GM23338 (cell line): Measurements from ENCODE around the gene HIVEP2. TPM values are rescaled to one million over a fixed set of nuclear protein-coding genes. Genes with fewer than 3 reads are reported as not detected.

Source experiments
- ATAC-seq: fragments of 200-7000 bp; cut with Tn5 transposase; 3 replicates; pipeline ENCODE4 v1.9.1; 2020
- DNase-seq: peaks from one replicate; pipeline ENCODE4 v3.0.0-alpha.2; 2015; ENCODE audit warnings: low spot score
- H2AFZ ChIP-seq: fragments of 200-600 bp; sonication (generic); 2 replicates; pipeline ENCODE4 v1.8.0; 2016; ENCODE audit warnings: antibody characterized with exemption, mild to moderate bottlenecking, moderate library complexity
- H3F3A ChIP-seq: fragments of 200-600 bp; sonication (generic); replicated peaks from 2 replicates; pipeline ENCODE4 v1.8.0; 2017; ENCODE audit warnings: antibody characterized with exemption, mixed run types, low read depth
- H3K27ac ChIP-seq: fragments of 200-600 bp; sonication (generic); 2 replicates; pipeline ENCODE4 v1.6.1; 2016; ENCODE audit warnings: low read depth
- H3K27me3 ChIP-seq: fragments of 200-600 bp; sonication (generic); 2 replicates; pipeline ENCODE4 v1.8.0; 2016; ENCODE audit warnings: mild to moderate bottlenecking, mixed run types, moderate library complexity; ENCODE audit not compliant: insufficient read depth
- H3K36me3 ChIP-seq: fragments of 200-600 bp; sonication (generic); 2 replicates; pipeline ENCODE4 v1.8.0; 2016; ENCODE audit warnings: mild to moderate bottlenecking; ENCODE audit not compliant: insufficient read depth
- H3K4me1 ChIP-seq: fragments of 200-600 bp; sonication (generic); 2 replicates; pipeline ENCODE4 v1.8.0; 2016; ENCODE audit warnings: mild to moderate bottlenecking, moderate library complexity; ENCODE audit not compliant: insufficient read depth
- H3K4me2 ChIP-seq: fragments of 200-600 bp; sonication (generic); 2 replicates; pipeline ENCODE4 v1.7.1; 2017; ENCODE audit warnings: mixed run types
- H3K4me3 ChIP-seq: fragments of 200-600 bp; sonication (generic); 2 replicates; pipeline ENCODE4 v1.6.1; 2016; ENCODE audit warnings: mixed run types
- H3K79me2 ChIP-seq: fragments of 200-600 bp; sonication (generic); replicated peaks from 2 replicates; pipeline ENCODE4 v1.8.0; 2017; ENCODE audit warnings: mild to moderate bottlenecking; ENCODE audit not compliant: insufficient read depth
- H3K9me2 ChIP-seq: fragments of 200-600 bp; sonication (generic); 2 replicates; pipeline ENCODE4 v1.8.0; 2017; ENCODE audit not compliant: insufficient read depth
- H4K20me1 ChIP-seq: fragments of 200-600 bp; sonication (generic); replicated peaks from 2 replicates; pipeline ENCODE4 v1.8.0; 2017; ENCODE audit warnings: mild to moderate bottlenecking; ENCODE audit not compliant: insufficient read depth
- H3K27ac Mint-ChIP-seq: 2 replicates; pipeline ENCODE4 v1.8.0; 2020; ENCODE audit warnings: inconsistent platforms, mild to moderate bottlenecking, moderate library complexity, mixed read lengths
- H3K27me3 Mint-ChIP-seq: 3 replicates; pipeline ENCODE4 v1.8.0; 2022; ENCODE audit warnings: low read depth, mild to moderate bottlenecking, moderate library complexity, mixed read lengths, inconsistent platforms; ENCODE audit not compliant: insufficient read depth, poor library complexity
- H3K36me3 Mint-ChIP-seq: 3 replicates; pipeline ENCODE4 v1.8.0; 2021; ENCODE audit warnings: low read depth, mild to moderate bottlenecking, inconsistent platforms, moderate library complexity, mixed read lengths
- H3K4me1 Mint-ChIP-seq: 3 replicates; pipeline ENCODE4 v1.8.0; 2020; ENCODE audit warnings: mild to moderate bottlenecking, inconsistent platforms, mixed read lengths
- H3K4me3 Mint-ChIP-seq: 3 replicates; pipeline ENCODE4 v1.8.0; 2021; ENCODE audit warnings: moderate library complexity, mild to moderate bottlenecking, inconsistent platforms, mixed read lengths
- H3K9me3 Mint-ChIP-seq: 3 replicates; pipeline ENCODE4 v1.8.0; 2020; ENCODE audit warnings: moderate library complexity, mild to moderate bottlenecking, inconsistent platforms, mixed read lengths
- CREB1 ChIP-seq: fragments of 250-450 bp; sonication (Bioruptor Pico); IDR thresholded peaks from 2 replicates; pipeline ENCODE4 v1.5.0; 2020; ENCODE audit warnings: low read depth, mild to moderate bottlenecking, moderate library complexity
- EZH2 ChIP-seq: fragments of 200-600 bp; sonication (generic); IDR thresholded peaks from one replicate; pipeline ENCODE4 v1.8.0; 2017; ENCODE audit warnings: antibody characterized with exemption, mild to moderate bottlenecking, low read depth; ENCODE audit not compliant: unreplicated experiment
- EZH2phosphoT487 ChIP-seq: fragments of 200-600 bp; sonication (generic); IDR thresholded peaks from one replicate; pipeline ENCODE4 v1.8.1; 2018; ENCODE audit warnings: antibody characterized with exemption; ENCODE audit not compliant: unreplicated experiment
- JUNB ChIP-seq: IDR thresholded peaks from one replicate; pipeline ENCODE4 v1.6.1; 2016; ENCODE audit warnings: antibody characterized with exemption; ENCODE audit not compliant: unreplicated experiment
- NANOG ChIP-seq: IDR thresholded peaks from 2 replicates; pipeline ENCODE4 v1.6.1; 2016; ENCODE audit warnings: antibody characterized with exemption, borderline replicate concordance
- POLR2AphosphoS5 ChIP-seq: IDR thresholded peaks from 2 replicates; pipeline ENCODE4 v1.6.1; 2016; ENCODE audit warnings: antibody characterized with exemption, low read depth
- STAT1 ChIP-seq: IDR thresholded peaks from one replicate; pipeline ENCODE4 v1.6.1; 2016; ENCODE audit warnings: antibody characterized with exemption; ENCODE audit not compliant: unreplicated experiment
- polyA plus RNA-seq: library from polyadenylated mRNA; unstranded; fragments of >200 nt; fragmentation: Nextera tagmentation; extraction: Ambion mirVana; gene quantifications from 2 replicates; pipeline ENCODE4 v1.2.1, GENCODE V29; 2016
- total RNA-seq: library from RNA; depleted of rRNA; stranded (reverse); fragments of >200 nt; shearing (Covaris generic); gene quantifications from 2 replicates; pipeline ENCODE4 v1.2.3, GENCODE V29; 2014
- TF ChIP-seq, protein P1 (sequence below): fragments of 250-450 bp; sonication (Bioruptor Pico); IDR thresholded peaks from 2 replicates; pipeline ENCODE4 v1.5.0; 2020; ENCODE audit warnings: mild to moderate bottlenecking, moderate library complexity
- TF ChIP-seq, protein P2 (sequence below): IDR thresholded peaks from one replicate; pipeline ENCODE4 v1.6.1; 2018; ENCODE audit warnings: antibody characterized with exemption; ENCODE audit not compliant: unreplicated experiment
- TF ChIP-seq, protein P3 (sequence below), 2 experiments: fragments of 200-600 bp in 1 of 2; sonication (generic) in 1 of 2; conservative IDR thresholded peaks; 2 replicates each; pipeline versions ENCODE4 v1.5.1 to v1.6.1; 2016 to 2017; ENCODE audit warnings: antibody characterized with exemption in 2 of 2, low read depth in 2 of 2, mild to moderate bottlenecking in 2 of 2, moderate library complexity in 1 of 2

HIVEP2 gene
- total and polyA plus RNA-seq, 2 experiments from 2014 or later, result 1.5 to 7.4 TPM

DNA sequence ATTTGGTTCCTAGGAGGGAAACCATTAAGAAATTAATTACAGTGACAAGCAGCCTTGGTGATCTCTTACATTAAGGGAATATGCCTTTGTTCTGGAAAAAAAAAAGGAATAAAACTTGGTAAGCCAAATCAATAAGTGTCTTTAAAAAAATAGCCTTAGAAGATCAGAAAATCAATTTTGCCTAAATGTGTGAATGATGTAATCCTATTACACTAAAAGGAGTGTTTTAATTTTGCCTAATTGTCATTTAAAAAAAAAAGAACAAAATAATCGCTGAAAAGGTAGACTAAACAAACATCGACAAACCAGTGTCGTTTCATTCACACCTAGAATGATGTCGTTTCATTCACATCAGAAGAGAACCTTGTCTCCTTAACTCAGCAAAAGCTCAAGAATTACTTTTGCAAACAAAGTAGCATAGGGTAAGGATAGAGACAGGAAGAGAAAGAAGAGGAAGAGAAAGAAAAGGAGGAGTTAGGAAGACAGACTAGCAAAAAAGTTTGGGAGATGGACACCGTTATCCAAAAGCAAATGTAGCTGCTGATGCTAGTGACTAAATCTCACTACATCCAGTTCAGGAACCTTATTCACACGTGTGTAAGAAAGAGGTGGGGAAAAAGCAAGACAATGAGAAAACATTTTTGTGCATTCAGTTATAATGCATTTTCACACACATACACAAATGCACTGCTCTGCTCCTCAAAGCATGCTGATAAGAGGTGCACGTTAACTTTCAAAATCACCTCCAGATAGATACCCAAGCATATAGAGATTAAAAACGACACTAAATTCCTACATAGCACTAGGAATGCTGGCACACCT lies 60.6 kb downstream of the HIVEP2 start (continued):
- TF ChIP-seq, protein P1, sequence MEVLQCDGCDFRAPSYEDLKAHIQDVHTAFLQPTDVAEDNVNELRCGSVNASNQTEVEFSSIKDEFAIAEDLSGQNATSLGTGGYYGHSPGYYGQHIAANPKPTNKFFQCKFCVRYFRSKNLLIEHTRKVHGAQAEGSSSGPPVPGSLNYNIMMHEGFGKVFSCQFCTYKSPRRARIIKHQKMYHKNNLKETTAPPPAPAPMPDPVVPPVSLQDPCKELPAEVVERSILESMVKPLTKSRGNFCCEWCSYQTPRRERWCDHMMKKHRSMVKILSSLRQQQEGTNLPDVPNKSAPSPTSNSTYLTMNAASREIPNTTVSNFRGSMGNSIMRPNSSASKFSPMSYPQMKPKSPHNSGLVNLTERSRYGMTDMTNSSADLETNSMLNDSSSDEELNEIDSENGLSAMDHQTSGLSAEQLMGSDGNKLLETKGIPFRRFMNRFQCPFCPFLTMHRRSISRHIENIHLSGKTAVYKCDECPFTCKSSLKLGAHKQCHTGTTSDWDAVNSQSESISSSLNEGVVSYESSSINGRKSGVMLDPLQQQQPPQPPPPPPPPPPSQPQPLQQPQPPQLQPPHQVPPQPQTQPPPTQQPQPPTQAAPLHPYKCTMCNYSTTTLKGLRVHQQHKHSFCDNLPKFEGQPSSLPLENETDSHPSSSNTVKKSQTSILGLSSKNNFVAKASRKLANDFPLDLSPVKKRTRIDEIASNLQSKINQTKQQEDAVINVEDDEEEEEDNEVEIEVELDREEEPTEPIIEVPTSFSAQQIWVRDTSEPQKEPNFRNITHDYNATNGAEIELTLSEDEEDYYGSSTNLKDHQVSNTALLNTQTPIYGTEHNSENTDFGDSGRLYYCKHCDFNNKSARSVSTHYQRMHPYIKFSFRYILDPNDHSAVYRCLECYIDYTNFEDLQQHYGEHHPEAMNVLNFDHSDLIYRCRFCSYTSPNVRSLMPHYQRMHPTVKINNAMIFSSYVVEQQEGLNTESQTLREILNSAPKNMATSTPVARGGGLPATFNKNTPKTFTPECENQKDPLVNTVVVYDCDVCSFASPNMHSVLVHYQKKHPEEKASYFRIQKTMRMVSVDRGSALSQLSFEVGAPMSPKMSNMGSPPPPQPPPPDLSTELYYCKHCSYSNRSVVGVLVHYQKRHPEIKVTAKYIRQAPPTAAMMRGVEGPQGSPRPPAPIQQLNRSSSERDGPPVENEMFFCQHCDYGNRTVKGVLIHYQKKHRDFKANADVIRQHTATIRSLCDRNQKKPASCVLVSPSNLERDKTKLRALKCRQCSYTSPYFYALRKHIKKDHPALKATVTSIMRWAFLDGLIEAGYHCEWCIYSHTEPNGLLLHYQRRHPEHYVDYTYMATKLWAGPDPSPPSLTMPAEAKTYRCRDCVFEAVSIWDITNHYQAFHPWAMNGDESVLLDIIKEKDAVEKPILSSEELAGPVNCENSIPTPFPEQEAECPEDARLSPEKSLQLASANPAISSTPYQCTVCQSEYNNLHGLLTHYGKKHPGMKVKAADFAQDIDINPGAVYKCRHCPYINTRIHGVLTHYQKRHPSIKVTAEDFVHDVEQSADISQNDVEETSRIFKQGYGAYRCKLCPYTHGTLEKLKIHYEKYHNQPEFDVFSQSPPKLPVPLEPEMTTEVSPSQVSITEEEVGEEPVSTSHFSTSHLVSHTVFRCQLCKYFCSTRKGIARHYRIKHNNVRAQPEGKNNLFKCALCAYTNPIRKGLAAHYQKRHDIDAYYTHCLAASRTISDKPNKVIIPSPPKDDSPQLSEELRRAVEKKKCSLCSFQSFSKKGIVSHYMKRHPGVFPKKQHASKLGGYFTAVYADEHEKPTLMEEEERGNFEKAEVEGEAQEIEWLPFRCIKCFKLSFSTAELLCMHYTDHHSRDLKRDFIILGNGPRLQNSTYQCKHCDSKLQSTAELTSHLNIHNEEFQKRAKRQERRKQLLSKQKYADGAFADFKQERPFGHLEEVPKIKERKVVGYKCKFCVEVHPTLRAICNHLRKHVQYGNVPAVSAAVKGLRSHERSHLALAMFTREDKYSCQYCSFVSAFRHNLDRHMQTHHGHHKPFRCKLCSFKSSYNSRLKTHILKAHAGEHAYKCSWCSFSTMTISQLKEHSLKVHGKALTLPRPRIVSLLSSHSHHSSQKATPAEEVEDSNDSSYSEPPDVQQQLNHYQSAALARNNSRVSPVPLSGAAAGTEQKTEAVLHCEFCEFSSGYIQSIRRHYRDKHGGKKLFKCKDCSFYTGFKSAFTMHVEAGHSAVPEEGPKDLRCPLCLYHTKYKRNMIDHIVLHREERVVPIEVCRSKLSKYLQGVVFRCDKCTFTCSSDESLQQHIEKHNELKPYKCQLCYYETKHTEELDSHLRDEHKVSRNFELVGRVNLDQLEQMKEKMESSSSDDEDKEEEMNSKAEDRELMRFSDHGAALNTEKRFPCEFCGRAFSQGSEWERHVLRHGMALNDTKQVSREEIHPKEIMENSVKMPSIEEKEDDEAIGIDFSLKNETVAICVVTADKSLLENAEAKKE (CRISPR knock-in tag), result no peak

DNA sequence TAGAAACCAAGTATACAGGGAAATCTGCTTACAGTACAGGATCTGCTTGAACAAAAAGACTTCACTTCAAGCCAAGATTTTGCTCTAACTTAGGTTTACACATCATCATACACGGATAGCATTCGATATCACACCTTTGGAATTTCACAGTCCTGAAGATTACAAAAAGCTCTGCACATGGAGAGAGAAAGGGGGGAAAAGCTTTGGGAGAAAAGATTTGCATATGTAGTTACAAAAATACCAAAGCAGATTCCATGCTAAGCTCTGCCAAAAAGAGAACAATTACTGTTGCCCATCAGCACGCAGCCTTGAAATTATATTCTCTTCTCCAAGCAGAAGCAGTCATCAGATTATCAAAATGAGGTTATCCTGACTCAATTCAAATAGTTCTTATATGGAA lies 62.0 kb downstream of the HIVEP2 start:
- peaks cover 4% of the 10 kb centered on the region; the same call in 1 of the 2 replicates for H3K9me2 ChIP-seq
- Mint-ChIP-seq H3K4me1 (peaks cover 45% of the 10 kb centered on the region), H3K27ac (peak overlapping the region; percentile 83), H3K27me3 (no peaks in the 10 kb centered on the region), H3K4me3 (no peak overlapping the region), H3K9me3 (no peaks in the 10 kb centered on the region), H3K36me3 (no peaks in the 10 kb centered on the region)
- peak overlapping the region; percentile 48 for H3K4me2 ChIP-seq
- H3K79me2 ChIP-seq, result peaks cover 14% of the 10 kb centered on the region; the same call in 1 of the 2 replicates
- no peaks in the 10 kb centered on the region for H4K20me1 ChIP-seq
- DNase-seq, result peak; percentile 26
- no peaks in the 10 kb centered on the region for H3K36me3 ChIP-seq
- no peaks in the 10 kb centered on the region for H3K27me3 ChIP-seq
- H3K4me1 ChIP-seq, result peaks cover 31% of the 10 kb centered on the region
- H3F3A ChIP-seq, result no peaks in the 10 kb centered on the region
- no peak overlapping the region for H3K4me3 ChIP-seq
- ATAC-seq, result no peak
- H3K27ac ChIP-seq, result no peak overlapping the region
- no peak overlapping the region for H2AFZ ChIP-seq
- TF ChIP-seq POLR2AphosphoS5 (no peak), CREB1 (CRISPR knock-in tag) (no peak), JUNB (no peak), EZH2 (no peak), NANOG (no peak), EZH2phosphoT487 (no peak), STAT1 (no peak)
- TF ChIP-seq, protein P2, sequence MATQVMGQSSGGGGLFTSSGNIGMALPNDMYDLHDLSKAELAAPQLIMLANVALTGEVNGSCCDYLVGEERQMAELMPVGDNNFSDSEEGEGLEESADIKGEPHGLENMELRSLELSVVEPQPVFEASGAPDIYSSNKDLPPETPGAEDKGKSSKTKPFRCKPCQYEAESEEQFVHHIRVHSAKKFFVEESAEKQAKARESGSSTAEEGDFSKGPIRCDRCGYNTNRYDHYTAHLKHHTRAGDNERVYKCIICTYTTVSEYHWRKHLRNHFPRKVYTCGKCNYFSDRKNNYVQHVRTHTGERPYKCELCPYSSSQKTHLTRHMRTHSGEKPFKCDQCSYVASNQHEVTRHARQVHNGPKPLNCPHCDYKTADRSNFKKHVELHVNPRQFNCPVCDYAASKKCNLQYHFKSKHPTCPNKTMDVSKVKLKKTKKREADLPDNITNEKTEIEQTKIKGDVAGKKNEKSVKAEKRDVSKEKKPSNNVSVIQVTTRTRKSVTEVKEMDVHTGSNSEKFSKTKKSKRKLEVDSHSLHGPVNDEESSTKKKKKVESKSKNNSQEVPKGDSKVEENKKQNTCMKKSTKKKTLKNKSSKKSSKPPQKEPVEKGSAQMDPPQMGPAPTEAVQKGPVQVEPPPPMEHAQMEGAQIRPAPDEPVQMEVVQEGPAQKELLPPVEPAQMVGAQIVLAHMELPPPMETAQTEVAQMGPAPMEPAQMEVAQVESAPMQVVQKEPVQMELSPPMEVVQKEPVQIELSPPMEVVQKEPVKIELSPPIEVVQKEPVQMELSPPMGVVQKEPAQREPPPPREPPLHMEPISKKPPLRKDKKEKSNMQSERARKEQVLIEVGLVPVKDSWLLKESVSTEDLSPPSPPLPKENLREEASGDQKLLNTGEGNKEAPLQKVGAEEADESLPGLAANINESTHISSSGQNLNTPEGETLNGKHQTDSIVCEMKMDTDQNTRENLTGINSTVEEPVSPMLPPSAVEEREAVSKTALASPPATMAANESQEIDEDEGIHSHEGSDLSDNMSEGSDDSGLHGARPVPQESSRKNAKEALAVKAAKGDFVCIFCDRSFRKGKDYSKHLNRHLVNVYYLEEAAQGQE, result no peak
- TF ChIP-seq, protein P3, sequence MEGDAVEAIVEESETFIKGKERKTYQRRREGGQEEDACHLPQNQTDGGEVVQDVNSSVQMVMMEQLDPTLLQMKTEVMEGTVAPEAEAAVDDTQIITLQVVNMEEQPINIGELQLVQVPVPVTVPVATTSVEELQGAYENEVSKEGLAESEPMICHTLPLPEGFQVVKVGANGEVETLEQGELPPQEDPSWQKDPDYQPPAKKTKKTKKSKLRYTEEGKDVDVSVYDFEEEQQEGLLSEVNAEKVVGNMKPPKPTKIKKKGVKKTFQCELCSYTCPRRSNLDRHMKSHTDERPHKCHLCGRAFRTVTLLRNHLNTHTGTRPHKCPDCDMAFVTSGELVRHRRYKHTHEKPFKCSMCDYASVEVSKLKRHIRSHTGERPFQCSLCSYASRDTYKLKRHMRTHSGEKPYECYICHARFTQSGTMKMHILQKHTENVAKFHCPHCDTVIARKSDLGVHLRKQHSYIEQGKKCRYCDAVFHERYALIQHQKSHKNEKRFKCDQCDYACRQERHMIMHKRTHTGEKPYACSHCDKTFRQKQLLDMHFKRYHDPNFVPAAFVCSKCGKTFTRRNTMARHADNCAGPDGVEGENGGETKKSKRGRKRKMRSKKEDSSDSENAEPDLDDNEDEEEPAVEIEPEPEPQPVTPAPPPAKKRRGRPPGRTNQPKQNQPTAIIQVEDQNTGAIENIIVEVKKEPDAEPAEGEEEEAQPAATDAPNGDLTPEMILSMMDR (conservative IDR thresholded peaks at IDR 0.05; ENCODE audit: low read depth in 2 of 2), result no peak
